Psoas muscle (tissue), 8 donors: Measurements from ENCODE around the gene C2CD4B. TPM values are rescaled to one million over a fixed set of nuclear protein-coding genes. Genes with fewer than 3 reads are reported as not detected.
A peak's percentile ranks its signal among the peaks of the same experiment; 100 is the strongest.

ENCODE experiments used
- ATAC-seq, 4 donors: fragments of 200-7000 bp; cut with Tn5 transposase; one replicate each; pipeline ENCODE4 v1.9.1; 2020; ENCODE audit warnings: moderate library complexity in 3 of 4, mild to moderate bottlenecking in 2 of 4
- DNase-seq, 2 donors: peaks; one replicate each; pipeline ENCODE4 v3.0.0-alpha.2; 2020
- H3K27ac ChIP-seq: fragments of 200-600 bp; one replicate; pipeline ENCODE4 v1.8.0; 2022
- H3K27me3 ChIP-seq, 3 donors: fragments of 200-600 bp in 1 of 3; one replicate each; pipeline versions ENCODE4 v1.6.1 to v1.8.0; 2013 to 2022; ENCODE audit warnings: low read length in 2 of 3, mild to moderate bottlenecking in 2 of 3, moderate library complexity in 1 of 3; ENCODE audit not compliant: insufficient read depth in 3 of 3
- H3K36me3 ChIP-seq, 2 donors: fragments of 200-600 bp in 1 of 2; one replicate each; pipeline versions ENCODE4 v1.6.1 to v1.8.0; 2013 to 2022; ENCODE audit warnings: low read depth in 1 of 2, mild to moderate bottlenecking in 1 of 2, moderate library complexity in 1 of 2; ENCODE audit not compliant: insufficient read depth in 1 of 2
- H3K4me1 ChIP-seq: fragments of 200-600 bp; one replicate; pipeline ENCODE4 v1.8.0; 2022
- H3K4me3 ChIP-seq: fragments of 200-600 bp; one replicate; pipeline ENCODE4 v1.8.0; 2022; ENCODE audit warnings: mild to moderate bottlenecking
- H3K9me3 ChIP-seq: fragments of 200-600 bp; one replicate; pipeline ENCODE4 v1.8.0; 2022
- WGBS, 3 donors: extraction: QIAGEN DNeasy Blood & Tissue Kit; methylation state at CpG; one replicate each; pipeline versions ENCODE4 v1.1.6 to v1.1.7; 2013; 5-methylcytosine and 5-hydroxymethylcytosine counted together
- intact Hi-C, 2 donors: fragments of 100-400 bp; cut with DNase I; formaldehyde crosslinking; loops; one replicate each; pipeline versions ENCODE4 v1.11.0 to v1.14.2; 2022
- polyA plus RNA-seq, 3 donors: library from polyadenylated mRNA; stranded (reverse); fragments of 200-250 nt; gene quantifications; one replicate each; pipeline ENCODE4 v1.2.3, GENCODE V29; 2013
- total RNA-seq, 4 donors: library from RNA; stranded (reverse); fragmentation: NEBNext Ultra II Directional in 2 of 4; extraction: Animal tissue kit (Norgen Biotek cat#: 25700) in 2 of 4; gene quantifications; one replicate each; pipeline versions ENCODE4 v1.2.1 to v1.2.4, GENCODE V29; 2021 to 2023
- TF ChIP-seq, protein P1 (sequence below): fragments of 200-600 bp; IDR thresholded peaks from one replicate; pipeline ENCODE4 v1.8.0; 2022; ENCODE audit warnings: antibody characterized with exemption
- donor health status: healthy with polysubstance abuse.
- donor health status: DM: no; HTN: no; CAD: no; lungs with moderate emphysema.
- donor health status: Bipolar disorder and iron deficiency.
- donor health status: healthy.
- donor health status: DM: yes; HTN: yes; CAD: no.
- donor health status: DM: no; HTN: no; CAD: no.
- donor health status: DM: no; HTN: no; CAD: no.
- donor health status: DM: yes; HTN: yes; CAD: no.

Gene C2CD4B
- total and polyA plus RNA-seq, 7 donors = 0.17 to 8.6 (median 1.0) TPM

DNA sequence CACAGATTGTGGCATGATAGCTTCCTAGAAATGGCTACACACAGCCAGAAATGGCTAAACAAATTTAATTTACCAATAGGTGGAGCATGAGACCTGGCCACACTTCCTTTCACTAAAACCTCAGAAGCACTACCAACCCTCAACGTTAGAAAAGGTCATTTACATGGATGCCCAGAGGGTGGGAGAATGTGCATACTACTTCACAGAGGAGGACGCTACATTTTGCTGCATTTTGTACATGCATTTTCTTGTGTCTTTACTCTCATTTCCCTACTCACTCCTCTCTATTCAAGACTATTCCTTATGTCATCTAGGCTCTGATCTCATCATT lies 40.1 kb downstream of the C2CD4B start:
- intact Hi-C loops = loop anchor here in 1 of 2 donors (5.0 to 10.0 kb wide), 3 partner anchors 37 to 180 kb away; no protein-coding TSS in a partner anchor
- no peaks in the 10 kb centered on the region for H3K27me3 ChIP-seq
- H3K4me3 ChIP-seq = no peak overlapping the region
- no peak for DNase-seq
- no peak overlapping the region for H3K27ac ChIP-seq
- peaks cover 3% of the 10 kb centered on the region for H3K4me1 ChIP-seq
- TF ChIP-seq, protein P1, sequence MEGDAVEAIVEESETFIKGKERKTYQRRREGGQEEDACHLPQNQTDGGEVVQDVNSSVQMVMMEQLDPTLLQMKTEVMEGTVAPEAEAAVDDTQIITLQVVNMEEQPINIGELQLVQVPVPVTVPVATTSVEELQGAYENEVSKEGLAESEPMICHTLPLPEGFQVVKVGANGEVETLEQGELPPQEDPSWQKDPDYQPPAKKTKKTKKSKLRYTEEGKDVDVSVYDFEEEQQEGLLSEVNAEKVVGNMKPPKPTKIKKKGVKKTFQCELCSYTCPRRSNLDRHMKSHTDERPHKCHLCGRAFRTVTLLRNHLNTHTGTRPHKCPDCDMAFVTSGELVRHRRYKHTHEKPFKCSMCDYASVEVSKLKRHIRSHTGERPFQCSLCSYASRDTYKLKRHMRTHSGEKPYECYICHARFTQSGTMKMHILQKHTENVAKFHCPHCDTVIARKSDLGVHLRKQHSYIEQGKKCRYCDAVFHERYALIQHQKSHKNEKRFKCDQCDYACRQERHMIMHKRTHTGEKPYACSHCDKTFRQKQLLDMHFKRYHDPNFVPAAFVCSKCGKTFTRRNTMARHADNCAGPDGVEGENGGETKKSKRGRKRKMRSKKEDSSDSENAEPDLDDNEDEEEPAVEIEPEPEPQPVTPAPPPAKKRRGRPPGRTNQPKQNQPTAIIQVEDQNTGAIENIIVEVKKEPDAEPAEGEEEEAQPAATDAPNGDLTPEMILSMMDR = no peak
- no peak for ATAC-seq
- 58 to 64% (median 62%) methylated on average over 2 of the region's 2 CpGs for WGBS, 3 donors
- H3K9me3 ChIP-seq = no peaks in the 10 kb centered on the region
- H3K36me3 ChIP-seq = no peaks in the 10 kb centered on the region

DNA sequence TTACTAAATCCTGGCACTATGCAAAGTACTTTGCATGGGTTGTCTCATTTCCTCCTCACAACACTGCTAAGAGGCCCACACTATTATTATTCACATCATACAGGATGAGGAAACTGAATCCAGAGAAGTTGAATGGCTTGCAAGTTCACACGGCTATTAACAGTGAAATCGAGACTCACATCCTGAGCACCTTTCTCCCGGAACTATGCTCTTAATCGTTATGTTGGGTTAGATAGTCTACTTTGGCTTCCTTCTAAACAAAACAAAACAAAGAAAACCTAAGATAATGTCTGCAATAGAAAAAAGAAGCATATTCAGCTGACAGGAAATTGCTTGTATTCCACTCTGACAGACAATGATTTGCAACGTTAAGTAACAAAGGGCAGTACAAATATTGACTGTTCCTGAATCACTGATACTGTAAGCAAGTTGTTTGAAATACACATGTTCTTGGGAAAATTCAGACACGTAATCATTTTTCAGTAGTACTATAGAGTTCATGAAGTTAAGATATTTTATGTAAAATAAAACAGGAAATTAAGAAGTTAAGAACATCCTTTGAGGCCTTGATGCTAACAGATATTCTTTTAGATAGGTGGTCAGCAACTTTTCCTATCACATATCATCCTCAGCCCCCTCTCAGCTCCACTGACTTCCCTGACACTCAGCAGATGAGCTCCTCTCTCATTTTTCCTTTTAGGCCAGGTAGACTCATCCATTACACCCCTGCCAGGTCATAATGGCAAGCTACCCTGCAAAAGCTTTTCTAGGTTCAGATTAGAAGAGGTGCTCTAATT lies 40.7 kb downstream of the C2CD4B start:
- Histone ChIP-seq H3K36me3 (no peaks in the 10 kb centered on the region), H3K27me3 (no peaks in the 10 kb centered on the region), H3K27ac (peak overlapping the region; percentile 33), H3K9me3 (no peaks in the 10 kb centered on the region), H3K4me3 (no peak overlapping the region), H3K4me1 (peaks cover 6% of the 10 kb centered on the region)
- TF ChIP-seq, protein P1 = no peak
- intact Hi-C loops = loop anchor here in 1 of 2 donors (10.0 kb wide), 2 partner anchors 130 to 180 kb away; no protein-coding TSS in a partner anchor
- ATAC-seq (no peak), DNase-seq (no peak)
- WGBS, 3 donors = 56 to 60% (median 59%) methylated on average over 6 of the region's 6 CpGs

DNA sequence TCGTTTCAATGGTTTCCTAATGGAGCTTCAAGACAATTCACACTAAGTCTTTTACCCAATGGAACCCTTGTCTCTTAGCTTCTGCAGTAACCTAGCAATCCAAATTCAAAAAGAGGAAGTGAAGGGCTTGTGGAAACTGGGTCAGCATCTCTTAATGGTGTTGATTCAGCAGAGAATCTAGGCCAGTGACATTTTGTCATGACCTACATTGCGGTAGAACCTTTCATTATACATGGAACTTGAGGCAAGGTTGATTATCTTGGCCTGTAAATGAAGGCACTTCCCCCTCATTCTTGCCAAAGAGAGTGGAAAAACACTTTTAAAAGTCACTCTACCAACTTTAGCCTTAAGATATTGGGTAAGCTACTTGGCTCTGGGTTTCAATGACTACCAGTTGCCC lies 42.8 kb downstream of the C2CD4B start:
- TF ChIP-seq, protein P1 = no peak
- Histone ChIP-seq H3K27ac (no peak overlapping the region), H3K4me1 (peaks cover 18% of the 10 kb centered on the region), H3K36me3 (no peaks in the 10 kb centered on the region), H3K9me3 (no peaks in the 10 kb centered on the region), H3K27me3 (no peaks in the 10 kb centered on the region), H3K4me3 (no peak overlapping the region)
- DNase-seq (no peak), ATAC-seq (no peak)
- intact Hi-C loops = loop anchor here in 1 of 2 donors (10.0 kb wide), 2 partner anchors 133 to 183 kb away; no protein-coding TSS in a partner anchor
- 70 to 100% (median 79%) methylated on average over 2 of the region's 2 CpGs for WGBS, 3 donors

DNA sequence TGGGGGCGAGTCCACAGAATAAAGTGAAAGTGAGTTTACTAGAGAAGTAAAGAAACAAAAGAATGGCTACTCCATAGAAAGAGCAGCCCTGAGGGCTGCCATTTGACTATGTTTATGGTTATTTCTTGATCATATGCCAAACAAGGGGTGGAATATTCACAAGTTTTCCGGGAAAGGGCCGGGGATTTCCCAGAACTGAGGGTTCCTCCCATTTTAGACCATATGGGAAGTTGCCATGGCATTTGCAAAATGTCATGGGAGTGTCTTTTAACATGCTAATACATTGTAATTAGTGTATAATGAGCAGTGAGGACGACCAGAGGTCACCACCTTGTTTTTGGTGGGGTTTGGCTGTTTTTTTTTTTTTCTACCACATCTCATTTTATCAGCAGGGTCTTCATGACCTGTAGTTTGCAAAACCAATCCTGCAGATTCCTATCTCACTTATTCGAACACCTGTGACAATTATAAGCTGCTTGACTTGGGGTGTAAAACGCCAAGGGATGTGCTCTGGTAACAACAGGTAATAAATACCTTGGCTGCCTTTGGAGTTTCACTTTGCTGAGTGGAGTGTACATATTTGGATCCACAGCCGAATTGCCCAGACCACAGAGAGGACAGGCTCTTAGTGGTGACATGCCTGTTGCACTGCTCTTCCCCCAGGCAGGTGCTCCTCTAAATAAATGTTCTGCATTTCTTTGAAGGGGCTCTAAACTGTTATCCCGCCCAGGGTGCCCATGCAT lies 43.6 kb downstream of the C2CD4B start:
- H3K9me3 ChIP-seq = no peaks in the 10 kb centered on the region
- TF ChIP-seq, protein P1 = no peak
- H3K27me3 ChIP-seq = no peaks in the 10 kb centered on the region
- DNase-seq = no peak
- H3K36me3 ChIP-seq = no peaks in the 10 kb centered on the region
- ATAC-seq = no peak
- intact Hi-C loops = loop anchor here in 1 of 2 donors (10.0 kb wide), 2 partner anchors 133 to 183 kb away; no protein-coding TSS in a partner anchor
- no peak overlapping the region for H3K4me3 ChIP-seq
- H3K4me1 ChIP-seq = peaks cover 18% of the 10 kb centered on the region
- WGBS, 3 donors = 86 to 90% (median 90%) methylated on average over 8 of the region's 8 CpGs
- no peak overlapping the region for H3K27ac ChIP-seq
